CD14-positive monocyte (primary cell): ENCODE measurements around the gene ARHGEF33. TPM values are rescaled to one million over a fixed set of nuclear protein-coding genes. Genes with fewer than 3 reads are reported as not detected.

Experiments used
- DNase-seq, 3 donors: peaks; one replicate each; pipeline ENCODE4 v3.0.0-alpha.2; 2011 to 2022
- H2AFZ ChIP-seq: 2 replicates; pipeline ENCODE4 v1.6.0; 2012; ENCODE audit warnings: mild to moderate bottlenecking, low read depth, low read length, inconsistent platforms; ENCODE audit not compliant: insufficient read depth, poor library complexity, severe bottlenecking
- H3K27ac ChIP-seq, 2 donors: 1 replicate in 1 of 2; 2 replicates in 1 of 2; pipeline ENCODE4 v1.5.1; 2012 to 2013; ENCODE audit warnings: low read length in 2 of 2, control low read depth in 1 of 2, inconsistent platforms in 1 of 2, low read depth in 1 of 2, mild to moderate bottlenecking in 1 of 2
- H3K27me3 ChIP-seq, 2 donors: one replicate each; pipeline versions ENCODE4 v1.6.0 to v1.6.1; 2011 to 2013; ENCODE audit warnings: low read length in 2 of 2; ENCODE audit not compliant: control insufficient read depth in 2 of 2, insufficient read depth in 2 of 2
- H3K36me3 ChIP-seq, 2 donors: replicated peaks in 1 of 2; 1 replicate in 1 of 2; 2 replicates in 1 of 2; pipeline versions ENCODE4 v1.5.1 to v1.6.1; 2012 to 2013; ENCODE audit warnings: low read length in 2 of 2, control low read depth in 1 of 2, inconsistent platforms in 1 of 2, mild to moderate bottlenecking in 1 of 2; ENCODE audit not compliant: insufficient read depth in 2 of 2, control insufficient read depth in 1 of 2
- H3K4me1 ChIP-seq, 2 donors: 1 replicate in 1 of 2; 2 replicates in 1 of 2; pipeline versions ENCODE4 v1.5.1 to v1.6.1; 2012 to 2013; ENCODE audit warnings: low read length in 2 of 2, control low read depth in 1 of 2, inconsistent platforms in 1 of 2, mild to moderate bottlenecking in 1 of 2, moderate library complexity in 1 of 2; ENCODE audit not compliant: insufficient read depth in 2 of 2, control insufficient read depth in 1 of 2
- H3K4me2 ChIP-seq: replicated peaks from 2 replicates; pipeline ENCODE3; 2012; ENCODE audit warnings: low read length, moderate library complexity, mild to moderate bottlenecking; ENCODE audit not compliant: poor library complexity, severe bottlenecking; ENCODE audit errors: extremely low read depth
- H3K4me3 ChIP-seq, 3 experiments: fragments of 200-600 bp in 1 of 3; sonication (generic) in 1 of 3; replicated peaks in 1 of 3; 1 replicate in 2 of 3; 2 replicates in 1 of 3; pipeline ENCODE4 v1.5.1; 2011 to 2013; ENCODE audit warnings: low read length in 3 of 3, mild to moderate bottlenecking in 3 of 3, control low read depth in 2 of 3, low read depth in 2 of 3, inconsistent platforms in 1 of 3, moderate library complexity in 1 of 3
- H3K79me2 ChIP-seq: 2 replicates; pipeline ENCODE4 v1.6.0; 2012; ENCODE audit warnings: mild to moderate bottlenecking, control low read depth, inconsistent platforms, low read length, moderate library complexity; ENCODE audit not compliant: insufficient read depth
- H3K9ac ChIP-seq: 2 replicates; pipeline ENCODE4 v1.6.0; 2017; ENCODE audit warnings: low read length, mild to moderate bottlenecking; ENCODE audit not compliant: insufficient read depth, poor library complexity, severe bottlenecking
- H3K9me3 ChIP-seq, 2 donors: replicated peaks in 1 of 2; 1 replicate in 1 of 2; 2 replicates in 1 of 2; pipeline versions ENCODE4 v1.5.1 to v1.6.1; 2012 to 2013; ENCODE audit warnings: low read length in 2 of 2, control low read depth in 1 of 2; ENCODE audit not compliant: control insufficient read depth in 1 of 2, insufficient read depth in 1 of 2
- H4K20me1 ChIP-seq: 2 replicates; pipeline ENCODE4 v1.6.0; 2012; ENCODE audit warnings: mild to moderate bottlenecking, low read length, control low read depth, moderate library complexity; ENCODE audit not compliant: insufficient read depth
- H3K27ac Mint-ChIP-seq, 7 donors: one replicate each; pipeline ENCODE4 v1.8.0; 2020; ENCODE audit warnings: mild to moderate bottlenecking in 7 of 7, mixed read lengths in 7 of 7, moderate library complexity in 6 of 7, inconsistent platforms in 2 of 7
- H3K27me3 Mint-ChIP-seq, 3 donors: one replicate each; pipeline ENCODE4 v1.8.0; 2021 to 2022; ENCODE audit warnings: low read depth in 3 of 3, mild to moderate bottlenecking in 3 of 3, mixed read lengths in 3 of 3, moderate library complexity in 3 of 3, inconsistent platforms in 1 of 3
- H3K36me3 Mint-ChIP-seq, 2 donors: one replicate each; pipeline ENCODE4 v1.8.0; 2020; ENCODE audit warnings: mixed read lengths in 2 of 2, inconsistent platforms in 1 of 2, mild to moderate bottlenecking in 1 of 2
- H3K4me1 Mint-ChIP-seq: one replicate; pipeline ENCODE4 v1.8.0; 2020; ENCODE audit warnings: mild to moderate bottlenecking, mixed read lengths
- H3K4me3 Mint-ChIP-seq, 2 donors: one replicate each; pipeline ENCODE4 v1.8.0; 2020; ENCODE audit warnings: mild to moderate bottlenecking in 2 of 2, mixed read lengths in 2 of 2, moderate library complexity in 1 of 2
- H3K9me3 Mint-ChIP-seq, 7 donors: one replicate each; pipeline ENCODE4 v1.8.0; 2020 to 2022; ENCODE audit warnings: mixed read lengths in 7 of 7, mild to moderate bottlenecking in 6 of 7, moderate library complexity in 6 of 7, inconsistent platforms in 2 of 7
- CTCF ChIP-seq: fragments of 200-600 bp; IDR thresholded peaks from one replicate; pipeline ENCODE4 v1.8.0; 2022; ENCODE audit warnings: antibody characterized with exemption, mild to moderate bottlenecking
- WGBS: methylation state at CpG from one replicate; pipeline ENCODE4 v1.1.5; 2013; ENCODE audit warnings: missing lambda C conversion rate; ENCODE audit not compliant: insufficient coverage; 5-methylcytosine and 5-hydroxymethylcytosine counted together
- intact Hi-C, 2 donors: fragments of 100-400 bp; cut with micrococcal nuclease; formaldehyde crosslinking; loops; one replicate each; pipeline versions ENCODE4 v1.15.0 to v1.15.1; 2023
- polyA plus RNA-seq, 3 donors: library from polyadenylated mRNA; depleted of rRNA in 1 of 3; unstranded in 2 of 3; stranded (reverse) in 1 of 3; fragments of 300-500 nt in 2 of 3; fragments of >200 nt in 1 of 3; fragmentation: Illumina TruSeq in 2 of 3; gene quantifications; 1 replicate in 2 of 3; 2 replicates in 1 of 3; pipeline ENCODE4 v1.2.3, GENCODE V29; 2012 to 2021

Gene ARHGEF33
- polyA plus RNA-seq, 3 donors = 0.33 TPM; not detected in 2

- no peaks in the 10 kb centered on the region for H4K20me1 ChIP-seq
- H3K27ac ChIP-seq = no peak overlapping the region
- intact Hi-C loops = no loop called here
- H3K27me3 Mint-ChIP-seq = no peaks in the 10 kb centered on the region
- H3K27me3 ChIP-seq = no peaks in the 10 kb centered on the region
- H3K36me3 Mint-ChIP-seq = peaks cover 21 to 29% of the 10 kb centered on the region in 2 donors
- DNase-seq = no peak
- H3K4me3 ChIP-seq = no peak overlapping the region
- no peaks in the 10 kb centered on the region for H3K79me2 ChIP-seq
- no peaks in the 10 kb centered on the region for H3K9me3 ChIP-seq
- H3K4me2 ChIP-seq = no peak overlapping the region
- TF ChIP-seq CTCF = no peak
- no peak overlapping the region for H2AFZ ChIP-seq
- no peak overlapping the region for H3K9ac ChIP-seq
- H3K36me3 ChIP-seq = peaks cover 29 to 50% of the 10 kb centered on the region in 2 donors
- H3K4me1 ChIP-seq = no peaks in the 10 kb centered on the region
- H3K4me3 Mint-ChIP-seq = no peak overlapping the region
- H3K4me1 Mint-ChIP-seq = no peaks in the 10 kb centered on the region
- H3K27ac Mint-ChIP-seq = no peak overlapping the region
- no peaks in the 10 kb centered on the region for H3K9me3 Mint-ChIP-seq
- WGBS = 96% methylated on average over 4 of the region's 6 CpGs
Measured at GRCh38 chr2:39022642-39023235, 133.1 kb downstream of the ARHGEF33 start.

- no peak for TF ChIP-seq CTCF
- Histone ChIP-seq H4K20me1 (no peaks in the 10 kb centered on the region), H3K27ac (no peak overlapping the region), H3K9ac (no peak overlapping the region), H3K36me3 (peaks cover 31 to 59% of the 10 kb centered on the region in 2 donors), H3K9me3 (no peaks in the 10 kb centered on the region), H3K27me3 (no peaks in the 10 kb centered on the region), H3K4me3 (no peak overlapping the region), H2AFZ (no peak overlapping the region), H3K4me1 (no peaks in the 10 kb centered on the region), H3K79me2 (no peaks in the 10 kb centered on the region), H3K4me2 (no peak overlapping the region)
- intact Hi-C loops = no loop called here
- no CpG with 5 or more reads among the region's 3 CpGs for WGBS
- no peaks in the 10 kb centered on the region for H3K4me1 Mint-ChIP-seq
- DNase-seq = no peak
- H3K36me3 Mint-ChIP-seq = peaks cover 29 to 36% of the 10 kb centered on the region in 2 donors
- H3K27ac Mint-ChIP-seq = no peak overlapping the region
- no peaks in the 10 kb centered on the region for H3K27me3 Mint-ChIP-seq
- H3K9me3 Mint-ChIP-seq = no peaks in the 10 kb centered on the region
- no peak overlapping the region for H3K4me3 Mint-ChIP-seq
Measured at GRCh38 chr2:39023649-39024048, 134.0 kb downstream of the ARHGEF33 start.
